Brain pericyte (primary cell): ENCODE results near the gene GLCCI1.

ENCODE experiments used
- DNase-seq: peaks from one replicate; pipeline ENCODE4 v3.0.0-alpha.2; 2012; ENCODE audit warnings: low read depth, low spot score

GLCCI1 gene

DNA sequence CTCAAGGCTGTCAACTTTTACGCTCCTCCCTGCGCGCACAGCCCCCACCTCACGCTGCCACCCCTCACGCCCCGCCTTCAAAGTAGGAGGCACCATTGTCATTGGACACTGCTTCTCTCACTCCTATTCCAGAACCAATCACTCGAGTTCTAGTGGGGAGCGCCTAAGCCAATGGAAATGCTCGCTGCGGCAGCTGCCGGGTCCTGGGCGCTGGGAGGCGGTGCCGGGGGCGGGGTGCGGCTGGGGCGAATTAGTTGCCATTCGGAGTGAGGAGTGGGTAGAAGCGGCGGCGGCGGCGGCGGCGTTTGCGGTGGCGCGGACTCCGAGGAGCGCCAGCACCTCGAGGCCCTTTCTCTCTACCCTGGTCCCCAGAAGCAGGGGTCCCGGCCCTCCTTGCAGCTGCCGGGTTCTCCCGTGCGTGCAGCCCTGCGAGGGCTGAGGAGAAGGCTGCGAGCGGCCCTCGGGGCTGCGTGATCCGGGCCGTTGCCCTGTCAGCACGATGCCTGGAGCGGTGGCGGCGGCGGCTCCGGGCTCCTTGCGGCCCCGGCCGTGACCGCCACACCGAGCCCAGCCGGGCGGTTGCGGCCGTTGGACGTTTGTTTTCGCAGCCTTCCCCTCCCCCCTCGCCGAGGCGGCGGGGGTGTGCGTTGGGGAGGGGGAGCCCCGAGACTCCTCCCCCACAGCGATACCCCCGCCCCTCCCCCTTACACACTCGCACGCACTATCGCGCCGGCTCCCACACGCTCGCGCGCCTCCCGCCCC lies at the start of gene GLCCI1:
Gene GLCCI1 (plus strand): TSS at position 253 of the 762 bp plus-strand sequence. CDS start 555 bp downstream, outside the sequence.
- DNase-seq = peak; percentile 91

DNA sequence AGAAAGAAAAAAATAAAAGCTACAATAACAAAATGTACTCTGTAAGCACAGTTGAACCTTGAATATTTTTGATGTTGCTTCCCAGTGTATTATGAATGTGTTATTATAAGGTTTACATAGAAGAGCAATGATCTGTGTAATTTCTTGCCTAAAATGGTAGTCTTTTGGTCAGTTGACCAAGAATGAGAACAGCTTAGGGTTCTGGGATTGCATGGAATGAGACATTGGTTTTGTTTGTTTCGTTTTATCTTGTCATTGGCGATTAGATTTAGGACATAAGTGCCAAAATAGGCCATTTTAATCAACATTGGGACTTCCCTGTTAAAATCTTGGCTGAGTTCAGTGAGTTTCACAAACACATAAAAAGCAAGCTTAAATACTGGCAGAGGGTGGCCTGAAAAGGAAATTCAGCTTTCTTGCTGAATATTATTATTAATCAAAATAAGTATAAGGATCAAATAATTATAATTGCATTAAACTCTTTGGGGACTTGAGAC lies 49.1 kb upstream of the GLCCI1 start:
- DNase-seq = no peak

DNA sequence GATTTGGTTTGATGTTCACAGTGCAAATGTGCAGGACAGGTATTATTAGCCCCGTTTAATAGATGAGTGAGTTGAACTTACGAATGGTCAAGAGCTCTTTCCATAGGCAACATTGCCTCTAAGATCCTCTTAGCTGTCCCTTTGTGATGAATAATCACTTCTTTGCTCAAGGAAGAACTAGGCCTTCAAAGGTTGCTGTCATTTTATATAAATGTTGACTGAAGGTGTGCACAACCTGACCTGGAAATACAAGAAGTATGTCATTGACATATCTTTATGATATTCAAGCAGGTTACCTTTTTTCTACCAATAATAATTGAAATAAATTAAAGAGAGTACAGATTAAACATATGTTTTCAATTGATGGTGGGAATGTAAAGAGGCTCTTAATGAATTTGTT lies 48.5 kb upstream of the GLCCI1 start:
- no peak for DNase-seq

DNA sequence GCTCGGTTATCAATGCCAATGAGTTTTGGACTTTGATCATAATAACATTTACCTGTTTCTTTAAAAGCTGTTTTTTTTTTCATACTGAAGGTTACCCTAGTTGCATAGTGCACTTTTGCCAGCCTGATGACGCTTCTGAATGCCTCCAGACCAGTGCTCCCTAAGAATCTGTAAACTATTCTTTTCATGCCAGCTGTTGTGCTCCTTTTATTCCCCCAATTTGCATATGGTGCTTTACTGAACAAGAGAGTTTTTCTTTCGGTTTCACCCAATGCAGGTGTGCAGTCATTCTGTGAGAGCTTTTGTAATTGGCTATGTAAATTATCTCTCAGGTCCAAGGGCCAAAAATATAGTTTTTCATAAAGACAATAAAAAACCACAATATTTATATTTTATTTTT lies 48.1 kb upstream of the GLCCI1 start:
- no peak for DNase-seq

- no peak for DNase-seq
These were observed 46.8 kb upstream of the GLCCI1 start for GRCh38 chr7:7921830-7922229.

- DNase-seq = no peak
These were observed 45.8 kb upstream of the GLCCI1 start for GRCh38 chr7:7922684-7923385.

DNA sequence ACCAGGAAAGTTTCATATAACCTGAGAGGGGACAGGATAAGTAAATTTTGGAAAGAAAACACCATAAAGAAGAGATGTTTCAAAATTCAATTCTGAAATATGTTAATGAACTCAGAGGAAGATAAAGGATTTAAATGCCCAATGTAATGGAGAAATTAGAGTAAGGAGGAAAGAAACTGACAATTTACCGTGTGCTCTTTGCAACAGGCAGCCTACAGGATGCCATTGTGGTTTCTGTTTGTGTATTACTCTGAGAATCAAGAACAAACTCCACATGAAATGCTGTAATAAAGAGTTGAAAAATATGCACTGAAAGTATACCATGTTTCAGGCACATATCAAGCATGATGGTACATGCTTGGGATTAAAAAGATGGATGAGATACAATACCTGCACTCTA lies 44.8 kb upstream of the GLCCI1 start:
- DNase-seq = no peak

DNA sequence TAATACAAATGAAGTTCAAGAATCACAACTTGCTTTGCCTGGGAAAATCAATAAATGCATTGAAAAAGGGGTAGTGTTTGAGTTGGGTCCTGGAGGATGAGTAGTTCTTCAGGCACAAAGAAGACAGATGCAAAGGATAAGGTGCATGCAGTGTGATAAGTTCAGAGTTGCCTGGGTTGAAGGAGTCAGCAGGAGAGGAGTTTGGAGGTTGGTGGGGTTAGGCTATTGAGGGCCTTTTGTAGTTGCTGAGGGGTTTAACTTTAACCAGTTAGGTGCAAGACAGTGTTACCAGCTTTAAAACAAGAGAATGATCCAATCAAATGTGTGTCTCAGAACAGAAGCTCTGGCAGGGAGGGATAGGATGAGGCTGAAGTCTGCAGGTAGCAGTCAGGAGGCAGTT lies 44.3 kb upstream of the GLCCI1 start:
- no peak for DNase-seq

DNA sequence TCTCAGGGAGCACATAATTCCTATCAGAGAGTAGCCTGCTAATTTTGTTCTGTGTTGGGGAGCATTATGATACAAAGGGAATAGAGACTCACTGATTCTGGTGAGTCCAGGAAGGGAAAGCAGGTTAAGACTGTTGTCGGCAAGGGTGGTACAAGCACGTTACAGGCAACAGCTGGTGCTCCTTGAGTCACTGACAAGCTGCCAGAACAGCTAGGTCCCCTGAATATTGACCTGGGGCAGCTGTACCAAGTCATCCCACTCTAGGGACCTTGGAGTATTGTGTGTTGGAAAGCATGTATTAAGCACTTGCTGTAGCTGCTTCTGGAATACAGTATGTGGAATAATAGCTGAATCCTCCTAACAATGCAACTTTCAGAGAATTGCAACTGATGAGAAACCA lies 37.0 kb upstream of the GLCCI1 start:
- no peak for DNase-seq

DNA sequence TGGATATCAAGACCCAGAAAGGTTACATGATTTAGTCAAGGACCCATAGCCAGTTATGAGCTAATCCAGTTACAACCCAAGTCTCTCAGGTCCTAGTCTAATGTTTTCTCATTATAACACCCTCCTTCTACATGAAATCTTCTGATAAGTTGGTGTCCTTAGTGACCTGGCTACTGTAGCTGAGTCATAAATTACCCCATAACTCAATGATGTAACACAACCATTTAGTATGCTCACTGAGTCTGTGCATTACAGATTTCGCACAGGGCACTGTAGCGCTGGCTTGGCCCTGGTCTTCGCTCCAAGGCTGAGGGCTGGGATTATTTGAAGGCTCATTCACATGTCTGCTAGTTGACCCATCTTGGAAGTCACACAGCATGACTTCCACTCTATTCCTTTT lies 36.0 kb upstream of the GLCCI1 start:
- DNase-seq = no peak

DNA sequence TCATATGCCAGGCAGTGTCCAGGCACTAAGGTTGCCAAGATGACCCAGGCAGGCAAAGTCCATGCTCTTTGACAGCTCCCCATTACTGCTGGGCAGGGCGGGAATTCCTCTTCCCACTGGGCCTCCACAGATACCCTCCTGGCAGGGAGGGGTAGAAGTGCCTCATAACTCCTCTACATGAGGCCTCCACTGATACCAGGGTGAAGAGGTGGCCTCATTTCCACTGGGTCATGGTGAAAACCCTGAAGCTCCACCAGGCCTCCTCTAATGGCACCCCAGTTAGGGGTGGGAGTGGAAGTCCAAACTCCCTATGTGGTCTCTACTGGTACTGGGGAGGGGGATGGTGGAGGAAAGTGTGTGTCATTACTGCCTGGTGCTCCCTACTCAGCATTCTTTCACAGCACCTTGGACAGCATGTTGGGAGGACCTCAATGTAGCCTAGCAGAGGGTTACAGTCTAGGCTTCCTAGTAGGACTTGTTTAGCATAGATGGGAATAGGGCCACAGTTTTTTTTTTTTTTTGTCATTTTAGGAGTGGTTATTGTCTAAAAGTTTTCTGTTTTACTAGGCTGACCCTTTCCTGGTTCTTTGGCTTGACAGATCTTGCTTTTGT lies 34.6 kb upstream of the GLCCI1 start:
- DNase-seq = no peak

- no peak for DNase-seq
These were observed 33.7 kb upstream of the GLCCI1 start for GRCh38 chr7:7934945-7935344.

GRCh38 chr7:7938471-7938870 lies 30.1 kb upstream of the GLCCI1 start:
- DNase-seq = no peak

DNA sequence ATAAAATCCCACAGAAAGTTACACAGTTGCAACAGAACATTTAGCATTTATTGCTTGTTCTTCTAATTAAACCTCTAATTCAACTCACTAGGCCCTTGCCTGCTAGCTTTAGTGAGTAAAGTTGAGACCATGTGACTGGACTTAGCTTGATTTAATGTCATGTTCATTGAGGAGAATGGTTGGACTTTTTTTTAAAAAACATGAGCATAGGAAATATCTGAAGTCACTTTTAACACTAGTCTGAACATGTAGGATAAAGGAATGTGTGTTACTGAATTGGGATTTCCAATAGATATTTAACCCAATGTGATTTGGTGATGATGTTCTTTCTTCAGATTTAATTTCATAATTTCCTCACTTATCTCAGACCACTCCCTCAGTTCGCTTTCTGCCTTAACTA lies 24.6 kb upstream of the GLCCI1 start:
- DNase-seq = no peak

- DNase-seq = no peak
These were observed 23.8 kb upstream of the GLCCI1 start for GRCh38 chr7:7944619-7945282.

DNA sequence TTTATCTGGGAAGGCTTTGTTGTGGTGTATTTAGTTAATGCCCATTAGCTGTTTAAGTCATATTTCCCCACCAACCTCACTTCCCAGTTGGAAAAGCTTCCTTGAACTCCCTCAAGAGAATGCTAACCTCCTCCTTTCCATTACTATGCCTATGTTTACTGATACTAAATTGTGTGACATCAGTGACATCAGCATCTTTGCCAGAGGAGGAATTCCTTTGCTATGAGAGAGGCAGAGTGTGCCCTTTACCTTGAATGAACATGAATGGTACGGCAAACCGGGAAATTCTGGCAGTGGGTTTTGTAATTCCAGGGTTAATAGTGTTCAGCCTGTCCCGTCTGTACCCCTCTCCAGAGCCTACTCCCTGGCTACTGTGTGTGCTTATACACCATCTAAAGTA lies 22.1 kb upstream of the GLCCI1 start:
- DNase-seq = no peak

GRCh38 chr7:7948232-7948631 lies 20.4 kb upstream of the GLCCI1 start:
- no peak for DNase-seq

DNA sequence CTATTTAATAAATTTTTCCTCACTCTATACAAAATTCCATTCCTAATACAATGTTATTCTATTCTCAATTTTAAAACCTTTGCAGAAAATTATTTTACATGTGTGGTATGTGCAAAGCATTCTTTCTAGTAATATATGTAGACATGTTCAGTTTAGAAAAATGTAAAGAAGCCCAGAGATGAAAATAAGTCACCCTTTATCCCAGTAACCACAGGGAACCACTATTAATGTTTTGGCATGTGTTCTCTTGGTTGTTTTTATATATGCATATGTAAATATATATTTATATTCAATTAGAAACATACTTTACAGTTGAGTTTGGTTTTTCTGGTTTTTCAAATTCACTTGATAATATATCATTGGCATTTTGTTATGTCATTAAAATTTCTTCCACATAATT lies 14.8 kb upstream of the GLCCI1 start:
- DNase-seq = no peak

GRCh38 chr7:7956531-7957128 lies 12.0 kb upstream of the GLCCI1 start:
- no peak for DNase-seq

- DNase-seq = no peak
These were observed 11.1 kb upstream of the GLCCI1 start for GRCh38 chr7:7957513-7957912.

- DNase-seq = no peak
These were observed 8.5 kb upstream of the GLCCI1 start for GRCh38 chr7:7959979-7960670.
